CD4-positive, CD25-positive, alpha-beta regulatory T cell (primary cell): ENCODE data around the gene KMT2B. TPM values are rescaled to one million over a fixed set of nuclear protein-coding genes. Genes with fewer than 3 reads are reported as not detected.
A peak's percentile ranks its signal among the peaks of the same experiment; 100 is the strongest.

Experiments
- ATAC-seq, 2 donors: fragments of 150-1000 bp; cut with Tn5 transposase; one replicate each; pipeline ENCODE4 v1.10.0; 2021; ENCODE audit warnings: low read depth in 2 of 2, moderate number of reproducible peaks in 2 of 2, moderate library complexity in 1 of 2
- DNase-seq, 3 donors: peaks; one replicate each; pipeline versions ENCODE4 v3.0.0 to v3.0.0-alpha.2; 2012 to 2022; ENCODE audit warnings: mixed read lengths in 1 of 3
- H3K27ac ChIP-seq: one replicate; pipeline ENCODE4 v1.7.0; 2013; ENCODE audit warnings: mild to moderate bottlenecking, low read length; ENCODE audit not compliant: insufficient read depth, poor library complexity, severe bottlenecking
- H3K27me3 ChIP-seq: one replicate; pipeline ENCODE4 v1.7.0; 2013; ENCODE audit warnings: low read length; ENCODE audit not compliant: control insufficient read depth, insufficient read depth
- H3K36me3 ChIP-seq: one replicate; pipeline ENCODE4 v1.7.0; 2013; ENCODE audit warnings: mild to moderate bottlenecking, low read length, moderate library complexity; ENCODE audit not compliant: control insufficient read depth, insufficient read depth
- H3K4me1 ChIP-seq: 2 replicates; pipeline ENCODE4 v1.7.0; 2013; ENCODE audit warnings: mild to moderate bottlenecking, low read length; ENCODE audit not compliant: insufficient read depth, control insufficient read depth, poor library complexity, severe bottlenecking
- H3K4me3 ChIP-seq: one replicate; pipeline ENCODE4 v1.7.0; 2013; ENCODE audit warnings: low read depth, mild to moderate bottlenecking, low read length, moderate library complexity
- H3K9me3 ChIP-seq, 2 experiments: 1 replicate in 1 of 2; 2 replicates in 1 of 2; pipeline ENCODE4 v1.7.0; 2013; ENCODE audit warnings: low read length in 2 of 2, mild to moderate bottlenecking in 1 of 2, moderate library complexity in 1 of 2; ENCODE audit not compliant: control insufficient read depth in 2 of 2
- H3K27ac Mint-ChIP-seq, 3 donors: one replicate each; pipeline ENCODE4 v1.8.0; 2020 to 2022; ENCODE audit warnings: mild to moderate bottlenecking in 3 of 3, mixed read lengths in 3 of 3, moderate library complexity in 2 of 3
- H3K27me3 Mint-ChIP-seq: one replicate; pipeline ENCODE4 v1.8.0; 2022; ENCODE audit warnings: mild to moderate bottlenecking, mixed read lengths
- H3K36me3 Mint-ChIP-seq: one replicate; pipeline ENCODE4 v1.8.0; 2020; ENCODE audit warnings: mixed read lengths
- H3K4me1 Mint-ChIP-seq, 4 donors: one replicate each; pipeline ENCODE4 v1.8.0; 2020 to 2022; ENCODE audit warnings: mixed read lengths in 4 of 4, mild to moderate bottlenecking in 1 of 4
- H3K4me3 Mint-ChIP-seq, 4 donors: one replicate each; pipeline ENCODE4 v1.8.0; 2020 to 2022; ENCODE audit warnings: mild to moderate bottlenecking in 4 of 4, mixed read lengths in 4 of 4, moderate library complexity in 3 of 4
- H3K9me3 Mint-ChIP-seq, 7 donors: one replicate each; pipeline ENCODE4 v1.8.0; 2020 to 2022; ENCODE audit warnings: mixed read lengths in 7 of 7, mild to moderate bottlenecking in 3 of 7, moderate library complexity in 2 of 7
- polyA plus RNA-seq, 4 donors: library from polyadenylated mRNA; unstranded; fragments of 300-500 nt; fragmentation: Illumina TruSeq; gene quantifications; one replicate each; pipeline ENCODE4 v1.2.3, GENCODE V29; 2021
- total RNA-seq: library from RNA; stranded (reverse); gene quantifications from one replicate; pipeline ENCODE4 v1.2.3, GENCODE V29; 2022

KMT2B gene
- total and polyA plus RNA-seq, 5 donors from 2014 or later = 0.45 to 73.0 (median 0.87) TPM

DNA sequence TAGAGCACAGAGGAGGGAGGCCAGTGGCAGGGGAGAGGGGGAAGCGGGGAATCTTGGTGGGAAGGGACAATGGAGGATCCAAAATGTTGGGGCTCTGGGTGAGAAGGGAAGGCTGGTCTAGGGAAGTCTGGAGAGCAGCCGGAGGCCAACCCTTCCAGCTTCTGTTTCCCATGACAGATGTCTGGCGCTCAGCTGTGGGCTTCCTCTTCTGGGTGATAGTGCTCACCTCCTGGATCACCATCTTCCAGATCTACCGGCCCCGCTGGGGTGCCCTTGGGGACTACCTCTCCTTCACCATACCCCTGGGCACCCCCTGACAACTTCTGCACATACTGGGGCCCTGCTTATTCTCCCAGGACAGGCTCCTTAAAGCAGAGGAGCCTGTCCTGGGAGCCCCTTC lies 28.7 kb downstream of the KMT2B start:
- H3K27me3 ChIP-seq = no peaks in the 10 kb centered on the region
- H3K27ac Mint-ChIP-seq = peak overlapping the region in 1 of 3 donors; percentile 100
- peaks cover 12% of the 10 kb centered on the region for H3K27me3 Mint-ChIP-seq
- peaks cover 9% of the 10 kb centered on the region for H3K36me3 Mint-ChIP-seq
- peaks cover 5 to 64% (median 32%) of the 10 kb centered on the region in 4 donors for H3K4me1 Mint-ChIP-seq
- no peaks in the 10 kb centered on the region for H3K9me3 ChIP-seq
- H3K27ac ChIP-seq = no peak overlapping the region
- peak overlapping the region; percentile 90 to 98 (median 94) for H3K4me3 Mint-ChIP-seq
- H3K9me3 Mint-ChIP-seq = no peaks in the 10 kb centered on the region
- ATAC-seq = no peak
- no peak overlapping the region for H3K4me3 ChIP-seq
- H3K4me1 ChIP-seq = peaks cover 58% of the 10 kb centered on the region
- DNase-seq = no peak
- H3K36me3 ChIP-seq = no peaks in the 10 kb centered on the region

DNA sequence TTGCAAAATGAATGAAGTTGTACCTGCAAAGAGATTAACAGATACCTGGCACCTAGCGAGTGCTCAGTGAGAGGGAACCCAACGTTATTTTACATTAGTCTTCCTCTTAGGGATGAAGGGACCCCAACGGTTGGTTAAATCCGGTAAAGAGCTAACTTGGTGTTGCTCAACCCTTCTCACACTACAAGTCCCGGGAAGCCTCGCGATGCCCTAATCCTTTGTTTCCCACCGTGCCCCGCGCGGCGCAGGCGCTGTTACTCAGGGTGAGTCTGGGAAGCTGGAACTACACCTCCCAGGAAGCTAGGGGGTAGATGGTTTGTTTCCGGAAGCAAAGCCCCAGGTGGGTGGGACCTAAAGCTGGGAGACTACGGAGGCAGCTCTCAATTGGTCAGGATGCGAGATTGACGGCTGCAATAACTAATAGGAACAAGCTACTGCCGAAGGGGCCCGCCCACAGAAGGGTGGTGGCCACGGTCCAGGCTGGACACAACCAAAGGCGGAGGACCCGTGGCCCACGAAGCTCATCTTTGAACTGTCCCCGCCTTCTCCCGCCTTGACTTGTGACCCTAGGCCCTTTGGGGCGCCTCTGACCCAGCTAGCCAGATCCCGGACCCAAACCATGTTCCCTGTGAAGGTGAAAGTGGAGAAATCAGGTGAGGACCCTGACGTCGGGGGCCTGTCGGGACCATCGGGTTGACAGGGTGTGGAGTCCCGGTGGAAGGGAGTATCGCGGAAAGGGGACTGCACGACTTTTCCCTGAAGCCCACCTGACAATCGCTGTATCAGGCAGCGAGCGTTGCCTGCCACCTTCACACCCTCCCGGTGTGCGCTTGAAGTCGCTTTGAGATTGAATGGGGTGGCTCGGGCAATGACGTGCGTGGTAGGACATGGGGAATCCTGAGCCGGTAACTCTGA lies 30.6 kb downstream of the KMT2B start, which contains the start of gene LIN37:
Gene LIN37 (plus strand): TSS at position 471 of the 915 bp plus-strand sequence. CDS start 149 bp downstream, at position 620.
- ATAC-seq (peak; percentile 76 to 77), DNase-seq (peak; percentile 98 to 99 (median 99))
- H3K9me3 Mint-ChIP-seq = no peaks in the 10 kb centered on the region
- peak within 1 kb of the TSS; percentile 91 to 98 (median 97) for H3K4me3 Mint-ChIP-seq
- H3K4me1 ChIP-seq = peaks cover 40% of the 10 kb centered on the region
- H3K4me3 ChIP-seq = peak within 1 kb of the TSS; percentile 88
- H3K36me3 Mint-ChIP-seq = peaks cover 3% of the 10 kb centered on the region
- H3K27ac ChIP-seq = peak within 1 kb of the TSS; percentile 78
- H3K27ac Mint-ChIP-seq = peak within 1 kb of the TSS; percentile 87 to 98 (median 95)
- no peaks in the 10 kb centered on the region for H3K27me3 ChIP-seq
- H3K27me3 Mint-ChIP-seq = peaks cover 6% of the 10 kb centered on the region
- H3K4me1 Mint-ChIP-seq = peaks cover 5 to 49% (median 25%) of the 10 kb centered on the region in 4 donors
- peaks cover 8% of the 10 kb centered on the region for H3K36me3 ChIP-seq
- H3K9me3 ChIP-seq = no peaks in the 10 kb centered on the region

DNA sequence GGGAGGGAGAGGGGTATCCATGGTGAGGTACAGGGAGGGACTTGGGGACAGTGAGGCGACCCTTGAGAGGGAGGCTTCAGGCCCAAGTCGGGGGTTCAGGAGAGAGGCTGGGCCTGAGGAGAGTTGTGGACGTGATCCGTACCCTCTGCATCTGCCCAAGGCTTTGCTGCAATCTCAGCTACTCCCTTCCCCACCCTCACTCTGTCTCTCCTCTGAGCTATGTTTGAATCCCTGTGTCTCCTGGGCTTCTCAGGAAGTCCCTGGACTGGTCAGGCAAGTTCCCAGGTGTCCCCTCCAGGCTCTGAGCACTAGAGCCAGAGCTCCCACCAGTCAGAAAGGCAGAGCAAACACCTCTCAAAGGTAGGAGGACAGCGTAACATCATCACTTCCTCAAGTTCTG lies 32.4 kb downstream of the KMT2B start:
- H3K4me1 ChIP-seq = peaks cover 28% of the 10 kb centered on the region
- no peak for DNase-seq
- peaks cover 14% of the 10 kb centered on the region for H3K36me3 ChIP-seq
- peaks cover 5 to 45% (median 18%) of the 10 kb centered on the region in 4 donors for H3K4me1 Mint-ChIP-seq
- H3K9me3 ChIP-seq = no peaks in the 10 kb centered on the region
- no peaks in the 10 kb centered on the region for H3K27me3 ChIP-seq
- H3K27ac ChIP-seq = no peak overlapping the region
- H3K27ac Mint-ChIP-seq = no peak overlapping the region
- peaks cover 5% of the 10 kb centered on the region for H3K27me3 Mint-ChIP-seq
- H3K4me3 ChIP-seq = no peak overlapping the region
- peak overlapping the region; percentile 26 to 81 (median 58) for H3K4me3 Mint-ChIP-seq
- no peak for ATAC-seq
- H3K36me3 Mint-ChIP-seq = peaks cover 3% of the 10 kb centered on the region
- no peaks in the 10 kb centered on the region for H3K9me3 Mint-ChIP-seq

GRCh38 chr19:35751839-35752745 lies 34.3 kb downstream of the KMT2B start:
- Mint-ChIP-seq H3K9me3 (no peaks in the 10 kb centered on the region), H3K4me3 (peak overlapping the region in 1 of 4 donors; percentile 44), H3K27ac (no peak overlapping the region), H3K4me1 (peaks cover 5 to 44% (median 8%) of the 10 kb centered on the region in 4 donors), H3K36me3 (peaks cover 3% of the 10 kb centered on the region), H3K27me3 (no peaks in the 10 kb centered on the region)
- Histone ChIP-seq H3K4me3 (no peak overlapping the region), H3K9me3 (no peaks in the 10 kb centered on the region), H3K36me3 (peaks cover 14% of the 10 kb centered on the region), H3K27ac (no peak overlapping the region), H3K4me1 (peaks cover 36% of the 10 kb centered on the region), H3K27me3 (no peaks in the 10 kb centered on the region)
- DNase-seq (no peak), ATAC-seq (no peak)

DNA sequence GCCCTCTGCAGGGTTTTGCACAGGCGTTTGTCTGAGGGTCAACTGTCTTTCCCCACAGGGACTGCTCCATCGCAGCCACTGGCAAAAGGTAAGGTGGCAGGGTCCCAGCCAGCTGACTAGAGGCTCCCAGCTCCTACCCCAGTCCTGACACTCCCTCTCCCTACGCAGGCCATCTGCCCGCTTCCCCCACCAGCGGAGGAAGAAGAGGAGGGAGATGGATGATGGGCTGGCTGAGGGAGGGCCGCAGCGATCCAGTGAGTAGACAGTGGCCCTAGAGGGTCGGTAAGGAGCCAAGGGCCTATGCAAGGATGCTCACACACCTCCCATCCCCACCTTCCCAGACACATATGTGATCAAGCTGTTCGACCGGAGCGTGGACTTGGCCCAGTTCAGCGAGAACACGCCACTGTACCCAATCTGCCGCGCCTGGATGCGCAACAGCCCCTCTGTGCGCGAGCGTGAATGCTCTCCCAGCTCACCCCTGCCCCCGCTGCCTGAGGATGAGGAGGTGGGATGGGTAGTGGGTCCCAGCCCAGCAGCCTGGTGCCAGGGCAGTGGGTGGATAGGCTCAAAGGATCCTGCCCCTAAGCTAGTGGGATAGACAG lies 35.0 kb downstream of the KMT2B start:
- H3K4me3 Mint-ChIP-seq = peak overlapping the region in 1 of 4 donors; percentile 65

GRCh38 chr19:35753634-35754369 lies 36.0 kb downstream of the KMT2B start:
- Histone ChIP-seq H3K36me3 (peaks cover 14% of the 10 kb centered on the region), H3K4me1 (peaks cover 40% of the 10 kb centered on the region), H3K4me3 (no peak overlapping the region), H3K9me3 (no peaks in the 10 kb centered on the region), H3K27ac (no peak overlapping the region), H3K27me3 (no peaks in the 10 kb centered on the region)
- Mint-ChIP-seq H3K9me3 (no peaks in the 10 kb centered on the region), H3K36me3 (no peaks in the 10 kb centered on the region), H3K4me1 (peaks cover 0 to 42% (median 6%) of the 10 kb centered on the region in 4 donors), H3K4me3 (peak overlapping the region in 1 of 4 donors; percentile 65), H3K27me3 (peaks cover 6% of the 10 kb centered on the region), H3K27ac (no peak overlapping the region)
- no peak for DNase-seq
- ATAC-seq = no peak

More for the DNA sequence above, 35.0 kb downstream of the KMT2B start:
- Mint-ChIP-seq H3K36me3 (peaks cover 3% of the 10 kb centered on the region), H3K27ac (no peak overlapping the region), H3K4me1 (peaks cover 4 to 46% (median 10%) of the 10 kb centered on the region in 4 donors), H3K27me3 (peaks cover 2% of the 10 kb centered on the region), H3K9me3 (no peaks in the 10 kb centered on the region)
- no peaks in the 10 kb centered on the region for H3K9me3 ChIP-seq
- DNase-seq = no peak
- H3K27ac ChIP-seq = no peak overlapping the region
- no peak for ATAC-seq
- peaks cover 39% of the 10 kb centered on the region for H3K4me1 ChIP-seq
- H3K27me3 ChIP-seq = no peaks in the 10 kb centered on the region
- H3K4me3 ChIP-seq = no peak overlapping the region
- H3K36me3 ChIP-seq = peaks cover 14% of the 10 kb centered on the region
